ENCODE measurements around the gene ASIC4.

DNA sequence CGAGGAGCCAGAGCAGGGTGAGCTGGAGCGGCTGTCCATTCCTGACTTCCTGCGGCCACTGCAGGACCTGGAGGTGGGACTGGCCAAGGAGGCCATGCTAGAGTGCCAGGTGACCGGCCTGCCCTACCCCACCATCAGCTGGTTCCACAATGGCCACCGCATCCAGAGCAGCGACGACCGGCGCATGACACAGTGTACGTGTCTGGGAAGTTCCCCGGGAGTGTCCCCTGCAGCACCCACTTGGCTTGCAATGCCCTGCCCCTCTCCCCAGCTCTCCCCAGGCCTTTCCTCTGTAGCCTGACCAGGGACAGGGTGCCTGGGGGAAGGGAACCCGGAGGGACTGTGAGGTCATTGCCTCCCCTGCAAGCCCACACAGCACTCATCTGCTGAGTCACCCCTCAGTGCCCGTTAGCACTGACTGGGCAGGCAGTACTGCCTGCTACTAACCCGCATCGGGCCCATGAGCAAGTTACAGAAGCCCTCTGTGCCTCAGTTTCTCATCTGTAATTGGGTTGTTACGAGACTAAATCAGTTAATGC, 45.0 kb upstream of the ASIC4 start:
- TF ChIP-seq, protein P1, sequence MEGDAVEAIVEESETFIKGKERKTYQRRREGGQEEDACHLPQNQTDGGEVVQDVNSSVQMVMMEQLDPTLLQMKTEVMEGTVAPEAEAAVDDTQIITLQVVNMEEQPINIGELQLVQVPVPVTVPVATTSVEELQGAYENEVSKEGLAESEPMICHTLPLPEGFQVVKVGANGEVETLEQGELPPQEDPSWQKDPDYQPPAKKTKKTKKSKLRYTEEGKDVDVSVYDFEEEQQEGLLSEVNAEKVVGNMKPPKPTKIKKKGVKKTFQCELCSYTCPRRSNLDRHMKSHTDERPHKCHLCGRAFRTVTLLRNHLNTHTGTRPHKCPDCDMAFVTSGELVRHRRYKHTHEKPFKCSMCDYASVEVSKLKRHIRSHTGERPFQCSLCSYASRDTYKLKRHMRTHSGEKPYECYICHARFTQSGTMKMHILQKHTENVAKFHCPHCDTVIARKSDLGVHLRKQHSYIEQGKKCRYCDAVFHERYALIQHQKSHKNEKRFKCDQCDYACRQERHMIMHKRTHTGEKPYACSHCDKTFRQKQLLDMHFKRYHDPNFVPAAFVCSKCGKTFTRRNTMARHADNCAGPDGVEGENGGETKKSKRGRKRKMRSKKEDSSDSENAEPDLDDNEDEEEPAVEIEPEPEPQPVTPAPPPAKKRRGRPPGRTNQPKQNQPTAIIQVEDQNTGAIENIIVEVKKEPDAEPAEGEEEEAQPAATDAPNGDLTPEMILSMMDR (IDR thresholded peaks at IDR 0.05), result no peak
- TF ChIP-seq POLR2A (IDR thresholded peaks at IDR 0.05), result no peak
- peak in 1 of 2 donors; percentile 22 for TF ChIP-seq POLR2AphosphoS5 (IDR thresholded peaks at IDR 0.05; ENCODE audit: insufficient read depth in 1 of 2, low read depth in 1 of 2)
